H1 (cell line): Measurements from ENCODE around the gene ZBTB47. TPM values are rescaled to one million over a fixed set of nuclear protein-coding genes. Genes with fewer than 3 reads are reported as not detected.

ENCODE experiments used
- CTCF ChIA-PET: fragments of 300-600 bp; sonication (Branson Sonifier 250); formaldehyde crosslinking; loops from one replicate; lab custom pipeline; 2021; ENCODE audit not compliant: partially characterized antibody; lab: Charles Lee
- POLR2A ChIA-PET: fragments of 300-600 bp; sonication (Branson Sonifier 250); formaldehyde crosslinking; loops from one replicate; lab custom pipeline; 2021; ENCODE audit warnings: inconsistent platforms; ENCODE audit not compliant: partially characterized antibody; lab: Charles Lee
- DNase-seq, 2 experiments: peaks; one replicate each; pipeline versions ENCODE4 v3.0.0 to v3.0.0-alpha.2; 2010 to 2022; ENCODE audit warnings: low spot score in 2 of 2, low read depth in 1 of 2, mixed read lengths in 1 of 2
- FAIRE-seq: peaks from 2 replicates; lab custom pipeline; 2011; peaks lifted over from hg19 to GRCh38; lab: Jason Lieb, UNC
- H2AFZ ChIP-seq: 2 replicates; pipeline ENCODE4 v1.8.1; 2012; ENCODE audit warnings: low read length, inconsistent platforms
- H2AK5ac ChIP-seq: 2 replicates; pipeline ENCODE4 v1.6.1; 2013; ENCODE audit warnings: low read depth, low read length
- H2BK120ac ChIP-seq: replicated peaks from 2 replicates; pipeline ENCODE3; 2013; ENCODE audit warnings: low read depth, low read length, inconsistent platforms
- H2BK12ac ChIP-seq: 2 replicates; pipeline ENCODE4 v1.6.1; 2013; ENCODE audit warnings: low read depth, low read length
- H2BK15ac ChIP-seq: 2 replicates; pipeline ENCODE4 v1.6.1; 2013; ENCODE audit warnings: low read length
- H2BK20ac ChIP-seq: 2 replicates; pipeline ENCODE4 v1.6.1; 2013; ENCODE audit warnings: low read length
- H2BK5ac ChIP-seq: 2 replicates; pipeline ENCODE4 v1.6.1; 2013; ENCODE audit warnings: low read depth, low read length
- H3K14ac ChIP-seq: 2 replicates; pipeline ENCODE4 v1.6.1; 2013; ENCODE audit warnings: inconsistent platforms; ENCODE audit not compliant: insufficient read length
- H3K18ac ChIP-seq: 2 replicates; pipeline ENCODE4 v1.6.1; 2013; ENCODE audit warnings: low read length; ENCODE audit errors: extremely low read depth
- H3K23ac ChIP-seq: 2 replicates; pipeline ENCODE4 v1.6.1; 2013; ENCODE audit warnings: inconsistent platforms; ENCODE audit not compliant: insufficient read length
- H3K23me2 ChIP-seq: 2 replicates; pipeline ENCODE4 v1.6.1; 2013; ENCODE audit warnings: low read depth, low read length
- H3K27ac ChIP-seq: 2 replicates; pipeline ENCODE4 v1.6.1; 2011; ENCODE audit warnings: low read depth, low read length, inconsistent platforms
- H3K27me3 ChIP-seq, 4 experiments: replicated peaks in 1 of 4; 1 replicate in 1 of 4; 2 replicates in 3 of 4; pipeline versions ENCODE4 v1.6.1 to v1.8.1; 2011 to 2013; ENCODE audit warnings: low read length in 3 of 4, mild to moderate bottlenecking in 3 of 4, inconsistent platforms in 2 of 4, mixed read lengths in 2 of 4, moderate library complexity in 1 of 4; ENCODE audit not compliant: control insufficient read depth in 3 of 4, insufficient read depth in 3 of 4; ENCODE audit errors: extremely low read depth in 1 of 4
- H3K36me3 ChIP-seq, 4 experiments: 2 replicates each; pipeline versions ENCODE4 v1.6.1 to v1.8.1; 2011 to 2013; ENCODE audit warnings: mild to moderate bottlenecking in 4 of 4, low read length in 3 of 4, moderate library complexity in 2 of 4, control low read depth in 1 of 4, inconsistent platforms in 1 of 4; ENCODE audit not compliant: insufficient read depth in 4 of 4, control insufficient read depth in 2 of 4
- H3K4ac ChIP-seq: replicated peaks from 2 replicates; pipeline ENCODE3; 2013; ENCODE audit warnings: low read length, low read depth, mixed read lengths, inconsistent platforms; ENCODE audit not compliant: insufficient read length
- H3K4me1 ChIP-seq, 4 experiments: replicated peaks in 1 of 4; 1 replicate in 1 of 4; 2 replicates in 3 of 4; pipeline versions ENCODE4 v1.6.1 to v1.8.1; 2011 to 2013; ENCODE audit warnings: low read length in 3 of 4, inconsistent platforms in 2 of 4, mixed read lengths in 1 of 4; ENCODE audit not compliant: insufficient read depth in 4 of 4, control insufficient read depth in 3 of 4
- H3K4me2 ChIP-seq, 2 experiments: 2 replicates each; pipeline versions ENCODE4 v1.6.1 to v1.8.1; 2011 to 2013; ENCODE audit warnings: low read depth in 2 of 2, low read length in 2 of 2, control low read depth in 1 of 2, inconsistent platforms in 1 of 2, mild to moderate bottlenecking in 1 of 2; ENCODE audit not compliant: insufficient read depth in 1 of 2
- H3K4me3 ChIP-seq, 4 experiments: fragments of 200-600, 300-600 bp in 1 of 4; sonication (generic), shearing (Covaris generic), sonication (Bioruptor Twin) in 1 of 4; 2 replicates each; pipeline versions ENCODE4 v1.5.1 to v1.8.1; 2011 to 2016; ENCODE audit warnings: low read length in 4 of 4, low read depth in 3 of 4, control low read depth in 2 of 4, inconsistent platforms in 2 of 4, mild to moderate bottlenecking in 2 of 4, mixed read lengths in 1 of 4, moderate library complexity in 1 of 4; ENCODE audit not compliant: insufficient read depth in 2 of 4; ENCODE audit errors: extremely low read depth in 1 of 4
- H3K56ac ChIP-seq: replicated peaks from 2 replicates; pipeline ENCODE3; 2013; ENCODE audit warnings: low read depth, mild to moderate bottlenecking, mixed read lengths, low read length, inconsistent platforms; ENCODE audit not compliant: insufficient read length
- H3K79me1 ChIP-seq: 2 replicates; pipeline ENCODE4 v1.6.1; 2013; ENCODE audit warnings: low read depth, low read length, control low read depth
- H3K79me2 ChIP-seq, 2 experiments: 2 replicates each; pipeline versions ENCODE4 v1.6.1 to v1.8.1; 2012 to 2013; ENCODE audit warnings: low read length in 2 of 2, mild to moderate bottlenecking in 2 of 2, inconsistent platforms in 1 of 2; ENCODE audit not compliant: insufficient read depth in 2 of 2, control insufficient read depth in 1 of 2
- H3K9ac ChIP-seq, 4 experiments: replicated peaks in 1 of 4; 1 replicate in 1 of 4; 2 replicates in 3 of 4; pipeline versions ENCODE4 v1.6.1 to v1.8.1; 2011 to 2013; ENCODE audit warnings: low read depth in 3 of 4, low read length in 3 of 4, control low read depth in 2 of 4, mild to moderate bottlenecking in 2 of 4, moderate library complexity in 2 of 4, inconsistent platforms in 1 of 4; ENCODE audit errors: extremely low read depth in 1 of 4
- H3K9me3 ChIP-seq, 2 experiments: 2 replicates each; pipeline versions ENCODE4 v1.6.1 to v1.8.1; 2012 to 2013; ENCODE audit warnings: mild to moderate bottlenecking in 2 of 2, moderate library complexity in 2 of 2, control low read depth in 1 of 2, inconsistent platforms in 1 of 2, low read depth in 1 of 2, low read length in 1 of 2, mixed read lengths in 1 of 2; ENCODE audit not compliant: insufficient read depth in 2 of 2
- H4K20me1 ChIP-seq, 2 experiments: replicated peaks in 1 of 2; 2 replicates each; pipeline versions ENCODE3 to v1.8.1; 2011 to 2013; ENCODE audit warnings: inconsistent platforms in 2 of 2, low read length in 2 of 2, mild to moderate bottlenecking in 1 of 2; ENCODE audit not compliant: insufficient read depth in 2 of 2, control insufficient read depth in 1 of 2
- H4K5ac ChIP-seq: 2 replicates; pipeline ENCODE4 v1.6.1; 2013; ENCODE audit warnings: low read length, low read depth, mixed read lengths, inconsistent platforms; ENCODE audit not compliant: insufficient read length
- H4K8ac ChIP-seq: 2 replicates; pipeline ENCODE4 v1.8.0; 2013; ENCODE audit warnings: mild to moderate bottlenecking, moderate library complexity, low read length, inconsistent platforms; ENCODE audit not compliant: insufficient read depth; ENCODE audit errors: extremely low read depth
- H4K91ac ChIP-seq: replicated peaks from 2 replicates; pipeline ENCODE3; 2013; ENCODE audit warnings: low read length, mixed read lengths, inconsistent platforms; ENCODE audit not compliant: insufficient read length
- BACH1 ChIP-seq: IDR thresholded peaks from 2 replicates; pipeline ENCODE4 v1.6.1; 2012; ENCODE audit warnings: low read length, improper control_type of control experiment
- BCL11A ChIP-seq, 2 experiments: IDR thresholded peaks; one replicate each; pipeline ENCODE4 v1.6.1; 2011; ENCODE audit warnings: low read depth in 2 of 2, low read length in 2 of 2, mild to moderate bottlenecking in 2 of 2
- GABPA ChIP-seq: IDR thresholded peaks from 2 replicates; pipeline ENCODE4 v1.6.1; 2011; ENCODE audit warnings: mild to moderate bottlenecking, low read length, moderate library complexity, borderline replicate concordance; ENCODE audit not compliant: insufficient read depth
- HDAC6 ChIP-seq: IDR thresholded peaks from one replicate; pipeline ENCODE4 v1.7.1; 2012; ENCODE audit warnings: low read depth, mild to moderate bottlenecking, inconsistent platforms, low read length, moderate library complexity
- TAF7 ChIP-seq: optimal IDR thresholded peaks from 2 replicates; pipeline ENCODE3; 2011; ENCODE audit warnings: low read depth, mild to moderate bottlenecking, inconsistent platforms, low read length, moderate library complexity, borderline replicate concordance
- WGBS, 2 experiments: shearing (Covaris generic) in 1 of 2; methylation state at CpG; one replicate each; pipeline versions ENCODE4 v1.1.6 to v1.1.7; 2013 to 2015; ENCODE audit warnings: low lambda C conversion rate in 2 of 2, mixed read lengths in 2 of 2, inconsistent platforms in 1 of 2, low coverage in 1 of 2, missing lambda C conversion rate in 1 of 2; ENCODE audit not compliant: insufficient replicate concordance in 2 of 2, insufficient coverage in 1 of 2, insufficient read length in 1 of 2; ENCODE audit errors: extremely low coverage in 1 of 2, missing lambda C conversion rate in 1 of 2; 5-methylcytosine and 5-hydroxymethylcytosine counted together
- polyA plus RNA-seq, 7 experiments: library from polyadenylated mRNA; depleted of rRNA in 3 of 7; stranded (reverse) in 5 of 7; unstranded in 2 of 7; fragments of >200 nt in 5 of 7; fragments of 200-250 nt in 2 of 7; gene quantifications; 1 replicate in 5 of 7; 2 replicates in 1 of 7; 4 replicates in 1 of 7; pipeline versions ENCODE4 v1.2.1 to v1.2.3, GENCODE V29; 2011 to 2013; ENCODE audit warnings: missing spikeins in 2 of 7, mixed read lengths in 2 of 7
- total RNA-seq: library from RNA; stranded (reverse); fragmentation: NEBNext Ultra II Directional; extraction: Animal tissue kit (Norgen Biotek cat#: 25700); gene quantifications from 2 replicates; pipeline ENCODE4 v1.2.1, GENCODE V29; 2021
- TF ChIP-seq, protein P1 (sequence below): IDR thresholded peaks from 2 replicates; pipeline ENCODE4 v1.6.1; 2011; ENCODE audit warnings: low read depth, mild to moderate bottlenecking, low read length; ENCODE audit not compliant: insufficient read depth

ZBTB47 gene
- total and polyA plus RNA-seq, 2 of the 8 experiments (the other 6 are each of a cell fraction or from before 2014, with no cell fraction given): 2.8 to 4.1 TPM

DNA sequence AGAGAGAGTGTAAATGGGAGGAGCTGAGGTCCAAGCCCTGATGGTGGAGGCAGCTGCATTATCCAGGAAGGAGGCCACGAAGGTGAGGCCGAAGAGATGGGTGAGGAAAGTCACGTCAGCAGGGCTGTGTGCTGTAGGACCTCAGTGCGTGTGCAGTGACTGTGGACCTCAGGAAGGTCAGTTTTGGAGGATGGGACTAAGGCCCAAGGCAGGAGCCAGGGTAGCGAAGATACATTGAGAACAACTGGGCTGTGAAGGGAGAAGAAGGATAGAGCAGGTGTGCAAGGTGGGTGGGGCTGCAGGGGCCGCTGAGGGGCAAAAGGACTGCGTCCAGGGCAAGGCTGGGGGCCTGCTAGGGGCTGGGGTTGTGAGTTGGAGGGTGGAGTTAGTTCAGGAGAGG is 36.7 kb downstream of the ZBTB47 start:
- TF ChIP-seq, protein P1, sequence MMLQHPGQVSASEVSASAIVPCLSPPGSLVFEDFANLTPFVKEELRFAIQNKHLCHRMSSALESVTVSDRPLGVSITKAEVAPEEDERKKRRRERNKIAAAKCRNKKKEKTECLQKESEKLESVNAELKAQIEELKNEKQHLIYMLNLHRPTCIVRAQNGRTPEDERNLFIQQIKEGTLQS: no peak
- TF ChIP-seq HDAC6: no peak
- TF ChIP-seq GABPA: no peak
- TF ChIP-seq TAF7: no peak
- TF ChIP-seq BCL11A (IDR thresholded peaks at IDR 0.05; ENCODE audit: low read depth in 2 of 2, low read length in 2 of 2): no peak
- TF ChIP-seq BACH1: no peak
- no peak overlapping the region for H3K56ac ChIP-seq

More for the DNA sequence above, 36.7 kb downstream of the ZBTB47 start:
- no peak overlapping the region for H4K5ac ChIP-seq
- no peak overlapping the region for H3K23ac ChIP-seq
- H3K4me2 ChIP-seq: no peak overlapping the region
- no peaks in the 10 kb centered on the region for H3K36me3 ChIP-seq
- peaks cover 0 to 10% (median 4%) of the 10 kb centered on the region in 4 experiments; a peak in 4 of 7 replicates for H3K4me1 ChIP-seq
- no peak overlapping the region for H3K4me3 ChIP-seq
- no peak overlapping the region for H2AK5ac ChIP-seq
- H2BK15ac ChIP-seq: 0 out of 2 replicates have a peak overlapping the region, but pooled peaks have one; percentile 83
- ChIA-PET POLR2A (interaction anchor here (0.8 to 1.1 kb wide), 2 partner anchors 49 to 58 kb away, joined by 3 read pairs; no protein-coding TSS in a partner anchor), CTCF (interaction anchor here (0.9 to 3.3 kb wide), 7 partner anchors 11 to 66 kb away, joined by 3 to 14 read pairs (median 4); no protein-coding TSS in a partner anchor)
- H2BK12ac ChIP-seq: peak overlapping the region; percentile 84; the same call in 1 of the 2 replicates
- no peak overlapping the region for H2BK5ac ChIP-seq
- H3K9ac ChIP-seq: no peak overlapping the region
- no peak overlapping the region for H3K18ac ChIP-seq
- H4K20me1 ChIP-seq: no peaks in the 10 kb centered on the region
- WGBS, 2 experiments: 96% methylated on average over 7 of the region's 7 CpGs; no CpG with 5 or more reads in 1 of the 2 experiments
- H3K4ac ChIP-seq: peak overlapping the region; percentile 54
- peak overlapping the region; percentile 57 for H4K91ac ChIP-seq
- H4K8ac ChIP-seq: peak overlapping the region; percentile 73
- no peaks in the 10 kb centered on the region for H3K79me1 ChIP-seq
- no peak overlapping the region for H2BK20ac ChIP-seq
- no peaks in the 10 kb centered on the region for H3K79me2 ChIP-seq
- no peak overlapping the region for H3K14ac ChIP-seq
- H3K27ac ChIP-seq: no peak overlapping the region
- DNase-seq (no peak), FAIRE-seq (no peak)
- no peaks in the 10 kb centered on the region for H3K23me2 ChIP-seq
- H3K27me3 ChIP-seq: 0 out of 7 replicates have a peak, but pooled peaks cover 0 to under 1% (median 0%) of the 10 kb centered on the region in 4 experiments
- no peak overlapping the region for H2AFZ ChIP-seq
- no peaks in the 10 kb centered on the region for H3K9me3 ChIP-seq
- H2BK120ac ChIP-seq: peak overlapping the region; percentile 37
